Measurements from ENCODE around the gene SF3B3. TPM values are rescaled to one million over a fixed set of nuclear protein-coding genes. Genes with fewer than 3 reads are reported as not detected.

SF3B3 gene
- total RNA-seq, 1 donor from 2014 or later, result 278 TPM

DNA sequence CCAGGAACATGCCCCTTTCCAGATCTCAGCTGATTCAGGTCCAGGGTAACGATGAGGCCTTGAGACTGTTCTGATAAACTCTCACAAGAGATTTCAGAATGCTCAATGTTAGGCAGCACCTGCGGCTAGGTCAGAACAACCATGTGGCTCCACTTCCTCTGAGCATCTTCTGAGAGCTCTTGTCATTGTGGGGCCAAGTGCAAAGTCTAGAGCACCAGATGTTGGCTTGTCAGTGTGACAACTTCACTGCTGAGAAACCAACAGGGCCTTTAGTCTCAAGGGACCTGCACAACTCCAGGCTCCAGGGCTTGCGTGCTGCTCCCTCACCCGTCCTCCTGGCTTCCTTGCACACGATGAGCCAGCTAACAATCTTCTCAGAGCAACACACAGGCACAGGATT is 40.2 kb upstream of the SF3B3 start:
- H3K9me3 Mint-ChIP-seq (ENCODE audit: unreplicated experiment), result no peaks in the 10 kb centered on the region
- H3K27ac Mint-ChIP-seq (ENCODE audit: unreplicated experiment), result no peak overlapping the region
- DNase-seq, result no peak
- peaks cover 2% of the 10 kb centered on the region for H3K27me3 Mint-ChIP-seq (ENCODE audit: unreplicated experiment)
- H3K36me3 Mint-ChIP-seq (ENCODE audit: unreplicated experiment), result no peaks in the 10 kb centered on the region
- TF ChIP-seq, protein P1, sequence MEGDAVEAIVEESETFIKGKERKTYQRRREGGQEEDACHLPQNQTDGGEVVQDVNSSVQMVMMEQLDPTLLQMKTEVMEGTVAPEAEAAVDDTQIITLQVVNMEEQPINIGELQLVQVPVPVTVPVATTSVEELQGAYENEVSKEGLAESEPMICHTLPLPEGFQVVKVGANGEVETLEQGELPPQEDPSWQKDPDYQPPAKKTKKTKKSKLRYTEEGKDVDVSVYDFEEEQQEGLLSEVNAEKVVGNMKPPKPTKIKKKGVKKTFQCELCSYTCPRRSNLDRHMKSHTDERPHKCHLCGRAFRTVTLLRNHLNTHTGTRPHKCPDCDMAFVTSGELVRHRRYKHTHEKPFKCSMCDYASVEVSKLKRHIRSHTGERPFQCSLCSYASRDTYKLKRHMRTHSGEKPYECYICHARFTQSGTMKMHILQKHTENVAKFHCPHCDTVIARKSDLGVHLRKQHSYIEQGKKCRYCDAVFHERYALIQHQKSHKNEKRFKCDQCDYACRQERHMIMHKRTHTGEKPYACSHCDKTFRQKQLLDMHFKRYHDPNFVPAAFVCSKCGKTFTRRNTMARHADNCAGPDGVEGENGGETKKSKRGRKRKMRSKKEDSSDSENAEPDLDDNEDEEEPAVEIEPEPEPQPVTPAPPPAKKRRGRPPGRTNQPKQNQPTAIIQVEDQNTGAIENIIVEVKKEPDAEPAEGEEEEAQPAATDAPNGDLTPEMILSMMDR (IDR thresholded peaks at IDR 0.05; ENCODE audit: partially characterized antibody, unreplicated experiment), result no peak
- no peaks in the 10 kb centered on the region for H3K4me1 Mint-ChIP-seq (ENCODE audit: low read depth, unreplicated experiment)
- H3K4me3 Mint-ChIP-seq (ENCODE audit: unreplicated experiment), result no peak overlapping the region

DNA sequence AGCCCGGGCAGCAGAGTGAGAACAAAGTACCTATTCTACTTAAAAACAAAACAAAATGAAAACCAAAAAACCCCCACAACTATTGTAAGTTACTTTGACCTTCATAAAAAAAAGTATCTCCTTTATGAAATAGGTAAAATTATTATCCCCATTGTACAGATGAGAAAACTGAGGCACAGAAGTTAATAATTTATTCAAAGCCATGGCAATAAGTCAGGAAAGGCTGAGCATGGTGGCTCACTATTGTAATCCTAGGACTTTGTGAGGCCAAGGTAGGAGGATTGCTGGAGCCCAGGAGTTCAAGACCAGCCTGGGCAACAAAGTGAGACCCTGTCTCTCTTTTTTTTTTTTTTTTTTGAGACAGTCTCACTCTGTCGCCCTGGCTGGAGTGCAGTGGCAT is 38.7 kb upstream of the SF3B3 start:
- no peak overlapping the region for H3K27ac Mint-ChIP-seq (ENCODE audit: unreplicated experiment)

DNA sequence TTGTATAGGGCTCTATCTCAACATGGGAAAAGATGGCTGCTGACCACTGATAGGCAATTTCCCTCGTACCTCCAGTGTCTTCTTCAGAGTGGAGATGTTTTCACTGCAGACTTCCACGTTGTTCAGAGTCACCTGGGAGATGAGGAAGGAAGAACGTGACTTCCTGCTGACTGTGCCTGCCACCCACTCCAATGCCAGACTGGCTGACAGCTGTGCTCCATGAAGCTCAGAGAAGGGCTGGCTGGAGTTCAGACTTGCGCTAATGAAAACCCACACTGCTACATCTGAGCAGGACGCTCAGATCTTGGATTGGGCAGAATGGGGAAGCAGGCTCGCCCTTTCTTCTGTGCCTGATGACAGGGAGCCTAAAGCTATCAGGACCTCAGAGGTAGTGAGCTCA is 33.4 kb upstream of the SF3B3 start:
- Mint-ChIP-seq H3K4me1 (ENCODE audit: low read depth, unreplicated experiment) (no peaks in the 10 kb centered on the region), H3K4me3 (ENCODE audit: unreplicated experiment) (no peak overlapping the region), H3K9me3 (ENCODE audit: unreplicated experiment) (no peaks in the 10 kb centered on the region), H3K27ac (ENCODE audit: unreplicated experiment) (no peak overlapping the region), H3K36me3 (ENCODE audit: unreplicated experiment) (no peaks in the 10 kb centered on the region), H3K27me3 (ENCODE audit: unreplicated experiment) (no peaks in the 10 kb centered on the region)
- TF ChIP-seq, protein P1 (IDR thresholded peaks at IDR 0.05; ENCODE audit: partially characterized antibody, unreplicated experiment), result no peak
- DNase-seq, result no peak

More for the DNA sequence above, 38.7 kb upstream of the SF3B3 start:
- DNase-seq, result no peak
- no peak overlapping the region for H3K4me3 Mint-ChIP-seq (ENCODE audit: unreplicated experiment)
- no peaks in the 10 kb centered on the region for H3K4me1 Mint-ChIP-seq (ENCODE audit: low read depth, unreplicated experiment)
- TF ChIP-seq, protein P1 (IDR thresholded peaks at IDR 0.05; ENCODE audit: partially characterized antibody, unreplicated experiment), result no peak
- no peaks in the 10 kb centered on the region for H3K36me3 Mint-ChIP-seq (ENCODE audit: unreplicated experiment)
- peaks cover 2% of the 10 kb centered on the region for H3K27me3 Mint-ChIP-seq (ENCODE audit: unreplicated experiment)
- H3K9me3 Mint-ChIP-seq (ENCODE audit: unreplicated experiment), result no peaks in the 10 kb centered on the region

DNA sequence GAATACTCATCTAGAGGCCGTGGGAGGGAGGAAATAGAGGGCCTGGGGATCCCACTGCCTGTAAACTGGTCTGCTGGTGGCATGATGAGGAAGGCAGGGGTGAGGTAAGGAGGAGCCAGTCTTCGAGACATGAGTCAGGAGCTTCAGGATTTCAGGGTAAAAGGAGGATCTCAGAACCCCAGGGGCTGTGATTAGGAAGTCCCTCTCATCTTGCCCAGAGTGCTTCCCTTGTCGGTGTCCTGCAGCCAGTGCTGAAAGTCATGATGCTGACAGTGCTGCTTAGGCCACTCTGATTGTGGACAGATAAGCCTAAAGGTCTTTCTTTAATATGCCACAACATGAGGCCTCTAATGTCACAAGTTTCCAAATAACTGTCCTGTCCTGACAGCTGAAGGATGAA is 29.8 kb upstream of the SF3B3 start:
- Mint-ChIP-seq H3K27me3 (ENCODE audit: unreplicated experiment) (peaks cover 4% of the 10 kb centered on the region), H3K4me1 (ENCODE audit: low read depth, unreplicated experiment) (no peaks in the 10 kb centered on the region), H3K4me3 (ENCODE audit: unreplicated experiment) (no peak overlapping the region), H3K27ac (ENCODE audit: unreplicated experiment) (no peak overlapping the region), H3K9me3 (ENCODE audit: unreplicated experiment) (peaks cover 3% of the 10 kb centered on the region), H3K36me3 (ENCODE audit: unreplicated experiment) (no peaks in the 10 kb centered on the region)
- no peak for DNase-seq
- TF ChIP-seq, protein P1 (IDR thresholded peaks at IDR 0.05; ENCODE audit: partially characterized antibody, unreplicated experiment), result no peak

DNA sequence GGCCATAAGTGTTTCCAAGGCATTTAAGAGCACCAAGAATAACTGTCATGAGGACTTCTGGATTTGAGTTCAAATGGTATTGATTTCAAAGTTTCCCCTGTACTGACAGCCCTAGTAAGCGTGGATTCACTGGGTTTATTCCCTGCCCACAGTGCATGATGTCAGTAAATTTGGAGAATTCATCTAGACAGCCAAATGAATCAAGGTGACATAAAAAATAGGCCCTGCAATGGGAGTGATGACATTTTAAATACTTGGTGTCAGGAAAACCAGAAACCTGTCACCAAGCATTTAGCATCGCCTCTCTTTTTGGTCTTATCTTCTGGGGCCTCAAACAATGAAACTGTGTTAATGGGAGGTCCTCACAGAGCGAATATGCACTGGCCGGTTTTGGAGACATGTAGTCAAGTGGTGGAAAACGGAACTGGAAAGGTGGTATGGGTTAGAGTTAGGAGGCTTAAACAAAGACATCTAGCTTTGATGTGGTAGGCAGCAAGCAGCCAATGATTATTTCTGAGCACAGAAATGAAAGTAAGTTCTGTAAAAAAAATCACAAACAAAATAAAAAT is 29.3 kb upstream of the SF3B3 start:
- DNase-seq, result no peak
- Mint-ChIP-seq H3K36me3 (ENCODE audit: unreplicated experiment) (no peaks in the 10 kb centered on the region), H3K27ac (ENCODE audit: unreplicated experiment) (no peak overlapping the region), H3K4me3 (ENCODE audit: unreplicated experiment) (no peak overlapping the region), H3K9me3 (ENCODE audit: unreplicated experiment) (peaks cover 3% of the 10 kb centered on the region), H3K27me3 (ENCODE audit: unreplicated experiment) (peaks cover 4% of the 10 kb centered on the region), H3K4me1 (ENCODE audit: low read depth, unreplicated experiment) (no peaks in the 10 kb centered on the region)
- TF ChIP-seq, protein P1 (IDR thresholded peaks at IDR 0.05; ENCODE audit: partially characterized antibody, unreplicated experiment), result no peak

Data from glutamatergic neuron (in vitro differentiated cells).